HG02610 (cell line): Measurements from ENCODE around the gene TRPM2.
"Not testable (repeated sequence)": the region's sequence is repeated elsewhere in the genome, so short reads cannot be mapped to it uniquely, and the experiment has no call there.

Experiments
- ATAC-seq: cut with Tn5 transposase; IDR thresholded peaks from one replicate; pipeline ENCODE4 v1.9.1; 2021; ENCODE audit warnings: mild to moderate bottlenecking, moderate library complexity; ENCODE audit not compliant: unreplicated experiment

TRPM2 gene

GRCh38 chr21:44351535-44352252 lies 1.7 kb upstream of the TRPM2 start:
- no peak for ATAC-seq

- no peak for ATAC-seq
These were observed 1.1 kb upstream of the TRPM2 start for GRCh38 chr21:44352253-44352860.

GRCh38 chr21:44354001-44354405 lies 582 bp downstream of the TRPM2 start:
- ATAC-seq: no peak

- ATAC-seq: no peak
These were observed 1.7 kb downstream of the TRPM2 start for GRCh38 chr21:44354775-44355771.

- no peak for ATAC-seq
These were observed 2.7 kb downstream of the TRPM2 start for GRCh38 chr21:44356160-44356559.

- no peak for ATAC-seq
These were observed 3.2 kb downstream of the TRPM2 start for GRCh38 chr21:44356636-44357035.

GRCh38 chr21:44357064-44357837 lies 3.8 kb downstream of the TRPM2 start:
- ATAC-seq: no peak

- ATAC-seq: no peak
These were observed 6.0 kb downstream of the TRPM2 start for GRCh38 chr21:44359396-44359795.

GRCh38 chr21:44360159-44360558 lies 6.7 kb downstream of the TRPM2 start:
- no peak for ATAC-seq

GRCh38 chr21:44361903-44362302 lies 8.5 kb downstream of the TRPM2 start:
- not testable (repeated sequence) for ATAC-seq

- no peak for ATAC-seq
These were observed 9.9 kb downstream of the TRPM2 start for GRCh38 chr21:44363278-44363677.

GRCh38 chr21:44364151-44365053 lies 11.0 kb downstream of the TRPM2 start:
- ATAC-seq: no peak

GRCh38 chr21:44365251-44365966 lies 12.0 kb downstream of the TRPM2 start:
- no peak for ATAC-seq

GRCh38 chr21:44365967-44366585 lies 12.7 kb downstream of the TRPM2 start:
- ATAC-seq: no peak

GRCh38 chr21:44366586-44367211 lies 13.3 kb downstream of the TRPM2 start:
- no peak for ATAC-seq

GRCh38 chr21:44368711-44369446 lies 15.5 kb downstream of the TRPM2 start:
- no peak for ATAC-seq

GRCh38 chr21:44370027-44370735 lies 16.8 kb downstream of the TRPM2 start:
- no peak for ATAC-seq
